Liver (tissue), 3 donors: Measurements from ENCODE around the gene CYLD.

ENCODE experiments used
- EGR1 ChIP-seq, 2 donors: IDR thresholded peaks; 2 replicates each; pipeline ENCODE4 v1.6.1; 2016 to 2018; ENCODE audit warnings: antibody characterized with exemption in 2 of 2, low read depth in 2 of 2
- JUND ChIP-seq, 2 donors: IDR thresholded peaks; 2 replicates each; pipeline ENCODE4 v1.6.1; 2016; ENCODE audit warnings: antibody characterized with exemption in 2 of 2
- RAD21 ChIP-seq, 2 donors: IDR thresholded peaks; 2 replicates each; pipeline ENCODE4 v1.6.1; 2016; ENCODE audit warnings: antibody characterized with exemption in 2 of 2, mild to moderate bottlenecking in 2 of 2
- YY1 ChIP-seq: IDR thresholded peaks from 2 replicates; pipeline ENCODE4 v1.6.1; 2016; ENCODE audit warnings: antibody characterized with exemption, mild to moderate bottlenecking
- TF ChIP-seq, protein P1 (sequence below): fragments of 150-350 bp; IDR thresholded peaks from 2 replicates; pipeline ENCODE4 v1.5.1; 2017; ENCODE audit warnings: improper control_type of control experiment, low read depth, low read length; ENCODE audit not compliant: missing input control
- TF ChIP-seq, protein P2 (sequence below): IDR thresholded peaks from 2 replicates; pipeline ENCODE4 v1.6.1; 2016; ENCODE audit warnings: antibody characterized with exemption
- TF ChIP-seq, protein P3 (sequence below): IDR thresholded peaks from 2 replicates; pipeline ENCODE4 v1.6.1; 2016; ENCODE audit warnings: antibody characterized with exemption, mild to moderate bottlenecking
- donor health status: healthy.
- donor health status: healthy.

DNA sequence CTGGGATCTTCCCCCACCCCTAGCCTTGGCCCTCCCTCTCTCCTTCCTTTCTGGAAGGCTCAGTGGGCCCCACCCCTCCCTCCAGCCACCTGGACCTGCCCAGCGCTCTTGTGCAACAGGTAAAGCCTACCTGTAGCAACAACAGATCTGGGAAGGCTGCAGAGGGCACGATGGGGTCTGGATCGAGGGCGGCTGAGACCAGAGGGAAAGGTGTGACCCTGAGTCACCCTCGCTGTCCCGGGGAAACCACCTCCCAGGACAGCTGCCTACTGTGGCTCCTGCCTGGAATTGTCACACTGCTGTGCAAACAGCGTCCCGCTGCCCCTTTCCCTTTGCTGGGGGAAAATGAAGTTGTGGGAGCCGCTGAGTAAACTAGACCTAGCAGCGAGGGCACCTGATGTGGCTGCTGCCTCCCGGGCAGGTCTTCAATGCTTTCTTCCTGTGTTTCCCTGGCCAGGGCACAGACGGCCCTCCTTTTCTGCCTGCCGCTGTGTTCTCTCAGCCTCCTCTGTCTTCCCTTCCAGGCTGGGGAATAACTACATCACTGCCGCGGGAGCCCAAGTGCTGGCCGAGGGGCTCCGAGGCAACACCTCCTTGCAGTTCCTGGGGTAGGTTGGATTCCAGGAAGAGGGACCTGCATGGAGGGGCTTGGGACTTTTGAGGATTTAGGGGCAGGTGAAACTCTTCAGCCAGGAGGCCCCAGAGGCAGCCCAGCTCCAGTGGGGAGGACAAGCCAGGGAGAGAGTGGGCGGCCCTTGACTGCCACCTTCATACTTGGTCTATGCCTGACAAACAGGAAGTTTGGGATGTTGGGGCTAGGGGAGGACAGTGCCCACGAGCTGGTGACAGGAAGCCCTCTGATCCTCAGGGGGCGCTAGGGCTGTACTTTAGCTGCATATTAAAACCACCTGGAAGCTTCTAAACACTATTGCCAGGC is 22.2 kb upstream of the CYLD start:
- TF ChIP-seq, protein P1, sequence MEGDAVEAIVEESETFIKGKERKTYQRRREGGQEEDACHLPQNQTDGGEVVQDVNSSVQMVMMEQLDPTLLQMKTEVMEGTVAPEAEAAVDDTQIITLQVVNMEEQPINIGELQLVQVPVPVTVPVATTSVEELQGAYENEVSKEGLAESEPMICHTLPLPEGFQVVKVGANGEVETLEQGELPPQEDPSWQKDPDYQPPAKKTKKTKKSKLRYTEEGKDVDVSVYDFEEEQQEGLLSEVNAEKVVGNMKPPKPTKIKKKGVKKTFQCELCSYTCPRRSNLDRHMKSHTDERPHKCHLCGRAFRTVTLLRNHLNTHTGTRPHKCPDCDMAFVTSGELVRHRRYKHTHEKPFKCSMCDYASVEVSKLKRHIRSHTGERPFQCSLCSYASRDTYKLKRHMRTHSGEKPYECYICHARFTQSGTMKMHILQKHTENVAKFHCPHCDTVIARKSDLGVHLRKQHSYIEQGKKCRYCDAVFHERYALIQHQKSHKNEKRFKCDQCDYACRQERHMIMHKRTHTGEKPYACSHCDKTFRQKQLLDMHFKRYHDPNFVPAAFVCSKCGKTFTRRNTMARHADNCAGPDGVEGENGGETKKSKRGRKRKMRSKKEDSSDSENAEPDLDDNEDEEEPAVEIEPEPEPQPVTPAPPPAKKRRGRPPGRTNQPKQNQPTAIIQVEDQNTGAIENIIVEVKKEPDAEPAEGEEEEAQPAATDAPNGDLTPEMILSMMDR, result no peak
- TF ChIP-seq, protein P2, sequence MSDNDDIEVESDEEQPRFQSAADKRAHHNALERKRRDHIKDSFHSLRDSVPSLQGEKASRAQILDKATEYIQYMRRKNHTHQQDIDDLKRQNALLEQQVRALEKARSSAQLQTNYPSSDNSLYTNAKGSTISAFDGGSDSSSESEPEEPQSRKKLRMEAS, result no peak
- TF ChIP-seq, protein P3, sequence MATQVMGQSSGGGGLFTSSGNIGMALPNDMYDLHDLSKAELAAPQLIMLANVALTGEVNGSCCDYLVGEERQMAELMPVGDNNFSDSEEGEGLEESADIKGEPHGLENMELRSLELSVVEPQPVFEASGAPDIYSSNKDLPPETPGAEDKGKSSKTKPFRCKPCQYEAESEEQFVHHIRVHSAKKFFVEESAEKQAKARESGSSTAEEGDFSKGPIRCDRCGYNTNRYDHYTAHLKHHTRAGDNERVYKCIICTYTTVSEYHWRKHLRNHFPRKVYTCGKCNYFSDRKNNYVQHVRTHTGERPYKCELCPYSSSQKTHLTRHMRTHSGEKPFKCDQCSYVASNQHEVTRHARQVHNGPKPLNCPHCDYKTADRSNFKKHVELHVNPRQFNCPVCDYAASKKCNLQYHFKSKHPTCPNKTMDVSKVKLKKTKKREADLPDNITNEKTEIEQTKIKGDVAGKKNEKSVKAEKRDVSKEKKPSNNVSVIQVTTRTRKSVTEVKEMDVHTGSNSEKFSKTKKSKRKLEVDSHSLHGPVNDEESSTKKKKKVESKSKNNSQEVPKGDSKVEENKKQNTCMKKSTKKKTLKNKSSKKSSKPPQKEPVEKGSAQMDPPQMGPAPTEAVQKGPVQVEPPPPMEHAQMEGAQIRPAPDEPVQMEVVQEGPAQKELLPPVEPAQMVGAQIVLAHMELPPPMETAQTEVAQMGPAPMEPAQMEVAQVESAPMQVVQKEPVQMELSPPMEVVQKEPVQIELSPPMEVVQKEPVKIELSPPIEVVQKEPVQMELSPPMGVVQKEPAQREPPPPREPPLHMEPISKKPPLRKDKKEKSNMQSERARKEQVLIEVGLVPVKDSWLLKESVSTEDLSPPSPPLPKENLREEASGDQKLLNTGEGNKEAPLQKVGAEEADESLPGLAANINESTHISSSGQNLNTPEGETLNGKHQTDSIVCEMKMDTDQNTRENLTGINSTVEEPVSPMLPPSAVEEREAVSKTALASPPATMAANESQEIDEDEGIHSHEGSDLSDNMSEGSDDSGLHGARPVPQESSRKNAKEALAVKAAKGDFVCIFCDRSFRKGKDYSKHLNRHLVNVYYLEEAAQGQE, result no peak
- TF ChIP-seq EGR1 (IDR thresholded peaks at IDR 0.05; ENCODE audit: low read depth in 2 of 2), result no peak
- no peak for TF ChIP-seq JUND (IDR thresholded peaks at IDR 0.05)
- no peak for TF ChIP-seq RAD21 (IDR thresholded peaks at IDR 0.05)
- no peak for TF ChIP-seq YY1
